ENCODE results near the gene LARGE2.
"Not testable (repeated sequence)": the region's sequence is repeated elsewhere in the genome, so short reads cannot be mapped to it uniquely, and the experiment has no call there.

Gene LARGE2

DNA sequence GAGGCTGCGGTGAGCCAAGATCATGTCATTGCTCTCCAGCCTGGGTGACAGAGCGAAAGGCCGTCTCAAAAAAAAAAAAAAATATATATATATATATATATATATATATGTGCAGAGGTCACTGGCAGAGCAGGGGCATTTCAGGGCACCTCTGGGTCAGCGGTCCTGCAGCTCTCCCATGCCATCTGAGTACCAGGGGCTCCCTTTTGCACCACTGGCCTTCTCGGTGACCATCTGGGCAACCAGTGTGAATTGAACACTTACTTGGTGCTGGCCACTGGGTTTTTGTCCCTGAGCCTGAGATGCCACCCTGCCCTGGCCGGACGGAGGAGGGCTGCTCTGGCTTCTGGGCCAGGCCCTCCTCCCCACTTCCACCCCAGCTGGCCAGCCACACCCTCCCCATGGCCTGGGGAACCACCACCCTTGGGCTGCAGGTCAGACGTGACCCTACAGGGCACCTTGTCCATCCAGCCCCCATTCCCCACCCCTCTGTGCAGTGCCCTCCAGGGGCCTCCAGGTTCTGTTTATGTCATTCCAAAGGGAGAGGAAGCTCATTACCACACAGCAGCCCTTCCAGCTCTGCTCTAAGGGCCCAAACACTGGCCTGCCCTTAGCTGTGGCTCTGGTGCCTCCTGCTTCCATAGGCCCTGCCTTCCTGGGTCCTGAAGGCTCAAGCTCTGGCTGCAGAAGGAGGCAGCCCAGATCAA, 26.8 kb upstream of the LARGE2 start:
- no peak for DNase-seq (ENCODE audit: low read depth, low spot score)

DNA sequence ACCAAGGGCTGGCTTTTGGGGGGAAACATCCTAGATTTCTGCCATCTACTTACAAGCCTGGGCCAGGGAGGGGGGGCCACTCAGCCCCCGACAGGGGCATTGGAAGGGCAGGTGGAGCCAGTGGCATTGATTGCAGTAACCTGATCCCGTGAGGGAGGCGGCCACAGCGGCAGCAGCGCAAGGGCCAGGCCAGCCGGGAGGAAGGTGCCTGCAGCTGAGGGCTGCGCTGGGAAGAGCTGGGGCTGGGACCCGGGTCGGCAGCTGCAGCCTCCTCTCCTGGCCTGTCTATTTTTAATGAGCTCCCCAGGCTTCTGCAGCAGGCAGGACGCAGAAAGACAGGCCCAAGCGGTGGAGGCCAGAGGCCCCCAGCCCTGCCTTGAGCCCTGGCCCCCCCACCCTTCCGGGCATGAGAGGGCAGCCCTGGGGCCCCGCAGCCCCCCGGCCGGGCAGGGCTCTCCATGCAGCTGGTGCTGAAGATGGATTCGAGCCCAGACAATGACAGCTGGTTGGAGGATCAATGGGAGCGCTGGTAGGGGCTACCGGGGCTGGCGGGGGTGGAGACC, 26.0 kb upstream of the LARGE2 start:
- DNase-seq (ENCODE audit: low read depth, low spot score), result peak; percentile 34

DNA sequence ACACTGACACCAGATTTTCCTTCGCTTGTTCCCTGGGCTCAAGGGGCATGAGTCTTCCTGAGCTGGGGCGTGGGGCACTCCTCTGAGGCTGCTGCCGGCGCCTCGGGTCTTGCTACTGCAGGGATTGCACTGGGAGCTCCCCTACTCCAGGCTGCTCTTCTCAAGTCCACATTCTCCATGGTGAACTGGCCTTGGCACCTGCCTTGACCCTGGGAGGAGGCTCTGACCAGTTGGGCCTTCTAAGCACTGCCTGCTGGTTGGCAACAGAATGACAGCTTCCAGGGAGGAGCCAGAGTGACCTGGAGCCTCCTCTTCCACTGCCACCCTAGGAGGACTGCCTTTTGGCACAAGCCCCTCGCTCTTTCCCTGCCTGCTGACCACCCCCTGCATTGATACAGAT, 24.9 kb upstream of the LARGE2 start:
- DNase-seq (ENCODE audit: low read depth, low spot score), result no peak

DNA sequence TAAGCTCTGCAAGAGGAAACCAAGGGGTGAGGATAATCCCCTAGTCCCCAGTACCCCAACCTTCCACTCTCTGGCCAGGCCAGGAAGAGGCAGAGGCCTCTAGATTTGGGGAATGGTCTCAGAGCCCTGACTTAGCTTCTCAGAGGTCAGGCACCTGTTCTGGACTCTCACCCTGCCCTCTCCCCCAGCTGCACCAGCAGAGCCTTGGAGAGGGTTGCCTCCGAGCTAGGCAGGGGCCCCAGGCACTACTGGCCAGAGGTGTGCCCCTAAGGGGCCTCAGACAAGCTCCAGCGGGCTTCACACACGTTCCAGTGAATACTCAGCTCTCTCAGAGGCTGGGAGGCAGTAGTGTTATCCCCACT, 23.4 kb upstream of the LARGE2 start:
- no peak for DNase-seq (ENCODE audit: low read depth, low spot score)

DNA sequence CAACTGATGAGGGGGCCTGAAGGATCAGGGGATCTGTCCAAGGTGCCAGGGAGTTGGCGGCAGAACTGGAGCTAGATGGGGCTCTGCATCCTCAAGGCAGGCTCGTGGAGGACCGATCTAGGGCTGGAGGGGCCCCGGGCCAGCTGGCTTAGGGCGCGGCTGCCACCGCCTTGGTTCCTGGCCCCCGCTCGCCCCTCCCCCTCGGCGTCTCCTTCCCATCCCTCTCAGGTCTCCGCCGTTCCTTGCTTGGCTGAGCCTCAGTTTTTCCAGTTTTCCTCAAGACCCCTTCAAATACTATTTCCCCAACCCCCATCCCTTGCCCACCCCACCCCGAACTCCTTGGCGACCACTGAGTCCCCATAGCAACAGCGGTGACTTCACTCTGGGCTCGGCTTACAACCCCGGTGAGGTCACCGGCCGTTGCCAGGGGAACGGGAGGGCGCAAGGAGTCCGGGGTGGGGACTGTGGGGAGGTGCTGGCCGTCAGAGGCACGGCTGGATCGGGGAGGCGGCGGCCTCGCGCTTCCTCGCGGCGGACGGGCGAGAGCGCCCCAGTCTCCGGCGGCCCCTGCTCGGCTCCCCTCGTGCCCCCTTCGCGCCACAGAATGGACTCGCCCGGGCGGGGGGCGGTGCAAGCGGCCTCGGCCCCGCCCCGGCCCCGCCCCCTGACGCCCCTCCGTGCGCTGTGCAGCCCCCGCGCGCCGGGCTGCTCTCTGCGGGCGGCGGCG, 22.8 kb upstream of the LARGE2 start:
- peak; percentile 95 for DNase-seq (ENCODE audit: low read depth, low spot score)

DNA sequence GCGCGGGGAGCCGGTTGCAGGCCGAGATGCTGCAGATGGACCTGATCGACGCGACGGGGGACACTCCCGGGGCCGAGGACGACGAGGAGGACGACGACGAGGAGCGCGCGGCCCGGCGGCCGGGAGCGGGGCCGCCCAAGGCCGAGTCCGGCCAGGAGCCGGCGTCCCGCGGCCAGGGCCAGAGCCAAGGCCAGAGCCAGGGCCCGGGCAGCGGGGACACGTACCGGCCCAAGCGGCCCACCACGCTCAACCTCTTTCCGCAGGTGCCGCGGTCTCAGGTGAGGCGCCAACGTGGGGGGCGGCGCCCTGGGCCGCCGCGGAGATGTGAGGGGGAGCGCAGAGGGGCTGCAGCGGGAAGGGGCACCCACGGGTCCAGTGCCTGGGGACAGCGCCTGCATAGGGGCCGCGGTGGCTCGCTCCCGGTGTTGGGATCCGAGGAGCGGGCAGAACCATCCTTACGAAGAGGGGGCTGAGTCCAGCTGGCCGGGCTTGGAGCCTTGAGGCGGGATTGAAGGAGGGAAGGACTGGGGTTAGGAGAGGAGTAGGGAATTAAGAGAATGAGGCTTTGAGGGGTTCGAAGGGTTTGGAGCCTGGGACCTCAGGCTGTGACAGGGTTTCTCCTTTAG, 22.2 kb upstream of the LARGE2 start:
- DNase-seq (ENCODE audit: low read depth, low spot score), result peak; percentile 37

DNA sequence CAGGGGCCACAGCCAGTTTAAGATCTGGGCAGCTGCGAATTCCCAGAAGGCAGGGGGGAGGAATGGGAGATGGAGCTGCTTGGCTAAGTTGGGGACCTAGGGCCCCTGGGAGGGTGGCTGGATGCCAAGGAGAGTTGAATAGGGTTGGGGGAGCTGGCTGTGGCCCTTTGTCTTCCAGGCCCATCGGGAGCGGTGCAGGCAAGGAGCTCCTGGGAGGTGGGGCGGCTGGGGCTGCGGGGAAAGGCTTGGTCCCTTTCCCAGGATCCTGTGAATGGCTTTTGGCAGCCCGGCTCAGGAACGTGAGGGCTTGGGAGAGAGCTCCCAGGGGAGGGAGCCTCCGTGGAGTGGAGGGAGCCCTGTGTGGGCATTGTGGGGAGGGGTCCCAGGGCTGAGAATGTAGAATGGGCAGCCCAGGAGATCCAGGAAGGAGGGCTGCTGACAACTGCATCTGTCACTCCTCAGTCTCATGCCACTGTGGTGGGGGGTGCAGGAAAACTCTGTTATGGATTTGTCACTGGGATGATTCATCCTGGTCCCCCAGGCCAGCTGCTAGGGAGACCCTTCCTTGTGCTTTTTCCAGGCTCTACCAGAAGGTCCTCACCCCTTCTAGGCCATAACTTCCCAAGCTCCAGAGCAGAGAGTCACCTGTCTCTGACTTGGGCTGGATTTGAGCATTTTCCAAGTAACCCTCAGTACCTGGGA, 21.4 kb upstream of the LARGE2 start:
- DNase-seq (ENCODE audit: low read depth, low spot score), result peak; percentile 57

DNA sequence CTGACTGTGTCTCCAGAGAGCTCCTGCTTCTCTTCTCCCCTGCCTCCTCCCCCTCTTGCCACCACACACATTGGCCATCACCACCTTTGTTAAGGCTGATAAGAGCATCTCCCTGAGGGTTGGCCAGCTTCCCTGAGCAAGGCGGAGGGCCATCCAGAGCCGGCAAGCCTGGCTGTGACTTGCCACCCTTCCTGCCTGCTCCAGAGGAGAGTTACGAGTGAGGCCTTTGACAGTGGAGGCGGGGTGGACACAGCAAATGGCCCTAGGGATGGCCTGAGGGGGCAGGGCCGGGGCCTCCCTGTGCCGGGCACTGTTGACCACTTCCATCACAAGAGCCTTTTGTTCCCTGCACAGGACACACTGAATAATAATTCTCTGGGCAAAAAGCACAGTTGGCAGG, 20.8 kb upstream of the LARGE2 start:
- no peak for DNase-seq (ENCODE audit: low read depth, low spot score)

DNA sequence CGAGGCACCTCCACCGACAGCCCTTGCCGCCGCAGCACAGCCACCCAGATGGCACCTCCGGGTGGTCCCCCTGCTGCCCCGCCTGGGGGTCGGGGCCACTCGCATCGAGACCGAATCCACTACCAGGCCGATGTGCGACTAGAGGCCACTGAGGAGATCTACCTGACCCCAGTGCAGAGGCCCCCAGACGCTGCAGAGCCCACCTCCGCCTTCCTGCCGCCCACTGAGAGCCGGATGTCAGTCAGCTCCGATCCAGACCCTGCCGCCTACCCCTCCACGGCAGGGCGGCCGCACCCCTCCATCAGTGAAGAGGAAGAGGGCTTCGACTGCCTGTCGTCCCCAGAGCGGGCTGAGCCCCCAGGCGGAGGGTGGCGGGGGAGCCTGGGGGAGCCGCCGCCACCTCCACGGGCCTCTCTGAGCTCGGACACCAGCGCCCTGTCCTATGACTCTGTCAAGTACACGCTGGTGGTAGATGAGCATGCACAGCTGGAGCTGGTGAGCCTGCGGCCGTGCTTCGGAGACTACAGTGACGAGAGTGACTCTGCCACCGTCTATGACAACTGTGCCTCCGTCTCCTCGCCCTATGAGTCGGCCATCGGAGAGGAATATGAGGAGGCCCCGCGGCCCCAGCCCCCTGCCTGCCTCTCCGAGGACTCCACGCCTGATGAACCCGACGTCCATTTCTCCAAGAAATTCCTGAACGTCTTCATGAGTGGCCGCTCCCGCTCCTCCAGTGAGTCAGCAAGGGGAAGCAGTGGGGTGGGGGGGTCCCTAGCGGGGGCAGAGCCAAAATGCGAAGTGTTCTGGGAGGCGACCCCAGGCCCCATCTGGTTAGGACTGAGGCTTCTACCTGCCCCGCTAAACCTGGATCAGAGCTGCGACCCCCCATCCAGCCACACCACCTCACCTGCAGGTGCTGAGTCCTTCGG, 19.7 kb upstream of the LARGE2 start:
- no peak for DNase-seq (ENCODE audit: low read depth, low spot score)

DNA sequence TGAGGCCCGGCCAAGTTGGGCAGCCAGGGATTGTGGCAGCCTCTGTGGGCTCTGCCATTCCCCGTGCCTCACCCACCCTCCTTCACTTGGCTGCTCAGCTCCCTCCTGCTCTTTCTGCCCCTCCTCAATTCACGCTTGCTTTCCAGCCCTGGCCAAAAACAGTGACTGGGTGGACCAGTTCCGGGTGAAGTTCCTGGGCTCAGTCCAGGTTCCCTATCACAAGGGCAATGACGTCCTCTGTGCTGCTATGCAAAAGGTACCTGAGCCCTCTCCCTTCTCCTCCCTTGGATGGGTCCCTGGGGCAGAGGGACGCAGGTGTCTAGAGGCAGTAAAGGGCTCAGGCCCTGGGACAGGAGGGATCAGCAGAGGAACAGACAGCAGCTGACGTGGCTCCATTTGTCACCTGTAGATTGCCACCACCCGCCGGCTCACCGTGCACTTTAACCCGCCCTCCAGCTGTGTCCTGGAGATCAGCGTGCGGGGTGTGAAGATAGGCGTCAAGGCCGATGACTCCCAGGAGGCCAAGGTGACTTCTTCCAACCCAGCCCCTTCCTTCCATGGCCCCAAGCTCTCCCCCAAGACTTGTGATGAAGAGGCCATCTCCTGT, 18.0 kb upstream of the LARGE2 start:
- no peak for DNase-seq (ENCODE audit: low read depth, low spot score)

DNA sequence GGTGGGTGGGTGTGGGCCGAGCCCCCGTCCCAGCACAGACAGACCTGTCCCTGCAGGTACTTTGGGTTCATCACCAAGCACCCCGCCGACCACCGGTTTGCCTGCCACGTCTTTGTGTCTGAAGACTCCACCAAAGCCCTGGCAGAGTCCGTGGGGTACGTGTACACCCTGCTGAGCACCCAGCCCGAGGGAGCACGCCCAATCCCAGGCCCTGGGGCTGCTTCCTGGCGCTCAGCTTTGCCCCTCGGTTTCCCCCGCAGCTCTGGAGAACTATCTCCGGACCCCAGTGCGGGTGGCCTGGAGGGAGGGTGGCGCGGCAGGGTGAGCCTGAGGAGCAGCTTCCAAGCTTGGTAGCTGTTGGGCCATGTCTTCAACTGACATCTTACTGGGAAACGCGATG, 17.4 kb upstream of the LARGE2 start:
- DNase-seq (ENCODE audit: low read depth, low spot score), result no peak

DNA sequence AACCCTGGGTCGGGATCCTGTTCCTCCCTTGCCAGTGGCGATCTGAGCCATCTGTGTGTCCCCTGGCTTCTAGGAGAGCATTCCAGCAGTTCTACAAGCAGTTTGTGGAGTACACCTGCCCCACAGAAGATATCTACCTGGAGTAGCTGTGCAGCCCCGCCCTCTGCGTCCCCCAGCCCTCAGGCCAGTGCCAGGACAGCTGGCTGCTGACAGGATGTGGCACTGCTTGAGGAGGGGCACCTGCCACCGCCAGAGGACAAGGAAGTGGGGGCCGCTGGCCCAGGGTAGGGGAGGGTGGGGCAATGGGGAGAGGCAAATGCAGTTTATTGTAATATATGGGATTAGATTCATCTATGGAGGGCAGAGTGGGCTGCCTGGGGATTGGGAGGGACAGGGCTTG, 16.9 kb upstream of the LARGE2 start:
- not testable (repeated sequence) for DNase-seq (ENCODE audit: low read depth, low spot score)

DNA sequence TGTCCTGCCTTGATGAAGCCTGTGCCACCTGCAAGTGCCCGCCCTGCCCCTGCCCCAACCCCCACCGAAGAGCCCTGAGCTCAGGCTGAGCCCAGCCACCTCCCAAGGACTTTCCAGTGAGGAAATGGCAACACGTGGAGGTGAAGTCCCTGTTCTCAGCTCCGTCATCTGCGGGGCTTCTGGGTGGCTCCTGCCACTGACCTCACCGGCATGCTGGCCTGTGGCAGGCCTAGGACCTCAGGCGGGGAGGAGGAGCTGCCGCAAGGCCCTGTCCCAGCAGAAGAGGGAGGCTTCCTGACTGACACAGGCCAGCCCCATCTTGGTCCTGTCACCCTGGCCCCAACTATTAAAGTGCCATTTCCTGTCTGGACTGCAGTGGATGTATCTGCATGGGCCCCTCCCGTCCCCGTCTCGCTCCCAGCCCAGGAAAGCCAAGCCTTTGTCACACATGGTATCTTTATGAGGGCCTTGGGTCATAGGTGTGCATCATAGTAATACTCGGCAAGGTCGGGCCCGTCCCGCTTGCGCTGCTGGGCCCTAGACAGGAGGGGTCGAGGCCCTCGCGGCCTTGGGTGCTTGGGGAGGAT, 16.3 kb upstream of the LARGE2 start:
- no peak for DNase-seq (ENCODE audit: low read depth, low spot score)

DNA sequence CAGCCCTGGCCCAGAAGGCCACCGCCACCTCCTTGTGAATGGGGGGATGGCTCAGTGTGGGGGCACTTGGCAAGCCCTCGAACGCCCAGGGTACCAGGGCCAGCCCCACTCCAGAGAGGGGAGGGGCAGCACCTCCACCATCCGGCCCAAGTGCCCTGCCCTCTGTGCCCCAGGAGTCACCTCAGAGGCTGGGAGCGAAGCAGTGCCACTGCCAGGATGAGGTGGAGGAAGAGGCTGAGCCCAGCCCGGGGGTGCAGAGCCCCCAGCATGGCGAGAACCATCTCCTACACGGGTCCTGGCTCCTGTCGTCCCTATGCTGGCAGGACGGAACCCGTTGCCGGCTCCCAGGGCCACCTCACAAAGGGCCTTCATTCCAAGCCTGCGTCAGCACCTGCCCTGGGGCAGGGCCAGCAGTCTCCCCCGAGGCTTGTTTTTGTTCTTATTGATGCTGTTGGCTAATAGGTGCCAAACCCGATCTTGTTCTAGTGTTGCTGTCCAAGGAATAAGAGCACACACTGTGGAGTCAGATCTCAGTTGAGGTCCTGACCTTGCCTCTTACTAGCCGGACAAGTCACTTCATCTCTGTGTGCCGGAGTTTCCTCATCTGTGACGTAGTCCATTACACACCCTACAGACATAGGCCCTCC, 15.4 kb upstream of the LARGE2 start, which contains the start of gene FREY1:
TSS of gene FREY1 (minus strand) at position 307 of the 647 bp plus-strand sequence. CDS start at position 281, 26 bp downstream.
- DNase-seq (ENCODE audit: low read depth, low spot score), result no peak

DNA sequence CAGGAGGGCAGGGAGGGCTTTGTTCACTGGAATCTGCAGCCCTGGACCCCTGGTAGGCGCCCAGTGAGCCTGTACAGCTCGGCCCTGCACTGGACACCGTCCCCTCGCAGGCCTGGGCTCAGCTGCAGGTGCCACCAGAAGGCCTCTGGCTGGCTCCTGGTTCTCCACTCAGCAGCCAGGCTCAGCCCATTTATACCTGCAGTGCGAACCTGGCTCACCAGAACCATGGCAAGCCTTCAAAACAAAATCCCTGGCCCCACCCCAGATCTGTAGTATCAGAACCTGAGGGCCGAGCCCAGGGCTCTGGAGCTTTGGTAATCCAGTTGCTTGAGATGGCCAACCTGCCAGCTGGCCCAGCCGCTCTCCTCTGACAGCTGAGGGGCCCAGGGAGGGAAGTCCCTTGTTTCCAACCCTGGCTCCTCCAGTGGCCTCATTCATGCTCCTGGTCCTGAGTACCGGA, 14.5 kb upstream of the LARGE2 start:
- DNase-seq (ENCODE audit: low read depth, low spot score), result no peak

DNA sequence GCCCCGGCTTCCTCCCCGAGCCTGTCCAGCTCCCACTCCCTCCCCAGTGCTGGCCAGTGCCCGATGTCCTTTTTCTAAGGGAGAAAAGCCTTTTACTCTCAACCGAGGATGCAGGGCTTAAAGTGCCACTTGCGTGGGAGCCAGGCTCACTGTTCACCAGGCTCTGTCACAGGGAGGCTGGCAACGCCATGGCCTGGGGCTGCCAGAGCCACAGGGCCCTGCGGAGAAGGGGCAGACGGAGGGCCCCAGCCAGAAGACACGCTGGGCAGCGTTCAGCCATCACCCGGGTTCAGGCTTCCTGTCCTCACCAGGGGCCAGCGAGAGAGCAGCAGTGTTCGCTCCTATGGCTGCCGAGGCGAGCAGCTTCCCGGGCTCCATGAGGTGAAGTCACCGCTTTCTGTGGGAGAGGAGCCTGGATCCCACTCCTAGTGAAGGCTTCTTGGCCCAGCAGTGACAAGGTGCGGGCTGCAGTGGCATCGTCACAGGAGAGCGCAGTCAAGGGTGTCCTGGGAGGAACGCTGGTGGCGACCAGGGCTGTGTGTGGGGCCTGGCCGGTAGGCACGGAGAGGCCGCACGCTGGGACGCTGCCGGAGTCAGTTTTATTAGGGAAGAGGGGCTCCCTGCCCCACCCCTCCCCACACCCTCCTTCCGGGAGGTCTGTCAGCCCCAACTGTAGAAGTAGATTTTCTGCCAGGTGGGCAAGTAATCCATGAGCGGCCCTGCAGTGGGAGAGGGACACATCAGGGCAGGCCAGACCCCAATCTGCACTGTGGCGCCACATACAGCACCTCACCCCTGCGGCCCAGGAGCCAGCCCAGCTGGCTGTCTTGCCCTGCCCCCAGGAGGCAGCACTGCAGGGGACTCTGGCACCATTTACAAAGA, 12.6 kb upstream of the LARGE2 start:
- no peak for DNase-seq (ENCODE audit: low read depth, low spot score)

DNA sequence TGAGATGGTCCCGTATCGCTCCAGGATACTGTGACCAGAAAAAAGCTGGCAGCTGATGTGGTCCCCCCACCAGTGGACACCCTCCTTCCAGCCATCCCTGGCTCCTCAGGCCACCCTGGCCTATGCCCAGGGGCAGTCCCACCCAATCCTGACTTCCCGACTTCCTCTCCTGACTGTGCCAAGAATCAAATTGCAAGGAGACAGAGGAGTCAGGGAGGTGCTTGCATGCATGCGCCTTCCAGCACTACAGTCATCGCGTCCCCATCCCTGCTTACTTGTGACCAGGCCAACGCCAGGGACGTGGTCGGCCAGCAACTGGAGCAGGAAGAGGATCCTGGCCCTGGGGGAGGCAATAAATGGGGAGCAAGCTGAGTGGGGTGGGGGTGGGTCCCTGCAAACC, 11.8 kb upstream of the LARGE2 start:
- no peak for DNase-seq (ENCODE audit: low read depth, low spot score)

DNA sequence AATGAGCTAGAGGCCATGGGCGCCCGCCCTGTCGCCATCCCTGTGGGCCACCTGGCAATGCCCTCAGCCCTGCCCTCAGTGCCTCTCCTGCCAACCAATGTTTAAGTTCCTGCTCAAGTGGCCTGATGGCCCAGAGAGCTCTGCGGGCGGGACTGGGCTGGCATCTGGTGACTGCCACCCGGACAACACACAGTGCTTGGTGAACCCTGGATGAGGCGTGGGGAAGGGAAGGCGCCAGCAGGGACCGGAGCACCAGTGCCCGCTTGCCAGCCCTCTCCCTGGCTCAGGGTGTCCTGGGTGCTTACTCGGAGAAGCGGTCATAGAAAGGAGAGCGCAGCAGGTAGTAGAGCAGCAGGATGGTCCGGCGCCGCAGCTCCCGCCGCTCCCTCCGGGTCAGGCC, 8.9 kb upstream of the LARGE2 start:
- no peak for DNase-seq (ENCODE audit: low read depth, low spot score)
